Panc1 (cell line): Measurements from ENCODE around the gene HACL1. TPM values are rescaled to one million over a fixed set of nuclear protein-coding genes. Genes with fewer than 3 reads are reported as not detected.

Experiments used
- ATAC-seq: fragments of 200-7000 bp; cut with Tn5 transposase; 2 replicates; pipeline ENCODE4 v1.9.1; 2020; ENCODE audit warnings: mild to moderate bottlenecking, moderate library complexity
- BruUV-seq: library from RNA; stranded (reverse); fragments of 400-500 nt; replicated peaks from 2 replicates; lab custom pipeline; 2021; lab: Mats Ljungman, UMichigan
- CTCF ChIA-PET: fragments of 300-600 bp; sonication (Branson Sonifier 250); formaldehyde crosslinking; loops from one replicate; lab custom pipeline; 2022; ENCODE audit warnings: antibody characterized with exemption; lab: Charles Lee
- POLR2A ChIA-PET: fragments of 300-600 bp; sonication (Branson Sonifier 250); formaldehyde crosslinking; loops from one replicate; lab custom pipeline; 2022; ENCODE audit warnings: antibody characterized with exemption; lab: Charles Lee
- DNase-seq: peaks from one replicate; pipeline ENCODE4 v3.0.0-alpha.2; 2010; ENCODE audit warnings: low read depth, low spot score
- H3K27ac ChIP-seq: 2 replicates; pipeline ENCODE4 v1.5.1; 2011; ENCODE audit warnings: mild to moderate bottlenecking, low read length, inconsistent platforms
- H3K27me3 ChIP-seq: fragments of 200-500 bp; sonication (Bioruptor generic); 2 replicates; pipeline ENCODE4 v1.6.0; 2014; ENCODE audit warnings: low read length, inconsistent platforms; ENCODE audit not compliant: control insufficient read depth, insufficient read depth
- H3K36me3 ChIP-seq: fragments of 200-500 bp; sonication (Bioruptor generic); 2 replicates; pipeline ENCODE4 v1.5.1; 2014; ENCODE audit warnings: inconsistent platforms, mild to moderate bottlenecking, low read length, moderate library complexity; ENCODE audit not compliant: control insufficient read depth, insufficient read depth
- H3K4me1 ChIP-seq: 2 replicates; pipeline ENCODE4 v1.5.1; 2011; ENCODE audit warnings: inconsistent platforms, mild to moderate bottlenecking, low read length, moderate library complexity; ENCODE audit not compliant: control insufficient read depth, insufficient read depth
- H3K4me3 ChIP-seq, 2 experiments: 2 replicates each; pipeline ENCODE4 v1.5.1; 2011 to 2012; ENCODE audit warnings: low read depth in 2 of 2, low read length in 2 of 2, mild to moderate bottlenecking in 2 of 2, inconsistent platforms in 1 of 2, moderate library complexity in 1 of 2
- H3K9me3 ChIP-seq: fragments of 200-500 bp; sonication (Bioruptor generic); 2 replicates; pipeline ENCODE4 v1.5.1; 2014; ENCODE audit warnings: low read depth, mild to moderate bottlenecking, inconsistent platforms, low read length, moderate library complexity; ENCODE audit not compliant: control insufficient read depth, insufficient read depth
- CTCF ChIP-seq: fragments of 450-650 bp; IDR thresholded peaks from 2 replicates; pipeline ENCODE4 v1.5.1; 2017; ENCODE audit warnings: mild to moderate bottlenecking
- POLR2AphosphoS5 ChIP-seq: IDR thresholded peaks from 2 replicates; pipeline ENCODE4 v1.6.1; 2012; ENCODE audit warnings: mild to moderate bottlenecking, low read depth, low read length, moderate library complexity
- SIN3A ChIP-seq: IDR thresholded peaks from 2 replicates; pipeline ENCODE4 v1.6.1; 2012; ENCODE audit warnings: low read depth, mild to moderate bottlenecking, low read length, moderate library complexity, borderline replicate concordance; ENCODE audit not compliant: insufficient read depth
- TCF7L2 ChIP-seq: IDR thresholded peaks from 2 replicates; pipeline ENCODE4 v1.6.1; 2011; ENCODE audit warnings: mild to moderate bottlenecking, low read depth, low read length, inconsistent platforms
- in situ Hi-C: cut with HindIII; loops from 2 replicates; pipeline ENCODE4 v1.10.0; 2016; ENCODE audit warnings: low sequenced_read_pairs, low pct_unique_long_range_greater_than_20kb
- intact Hi-C: fragments of 100-400 bp; cut with micrococcal nuclease; formaldehyde crosslinking; loops from one replicate; pipeline ENCODE4 v1.10.0; 2022; ENCODE audit not compliant: unreplicated experiment
- total RNA-seq: library from RNA; stranded (reverse); gene quantifications from one replicate; pipeline ENCODE4 v1.2.1, GENCODE V29; 2021; ENCODE audit not compliant: unreplicated experiment
- TF ChIP-seq, protein P1 (sequence below), 2 experiments: IDR thresholded peaks; 2 replicates each; pipeline ENCODE4 v1.6.1; 2011 to 2012; ENCODE audit warnings: low read depth in 2 of 2, control low read depth in 1 of 2, low read length in 1 of 2, mild to moderate bottlenecking in 1 of 2, moderate library complexity in 1 of 2; ENCODE audit not compliant: insufficient read depth in 1 of 2

Gene HACL1
- total RNA-seq, 1 experiment from 2014 or later = 26.8 TPM

DNA sequence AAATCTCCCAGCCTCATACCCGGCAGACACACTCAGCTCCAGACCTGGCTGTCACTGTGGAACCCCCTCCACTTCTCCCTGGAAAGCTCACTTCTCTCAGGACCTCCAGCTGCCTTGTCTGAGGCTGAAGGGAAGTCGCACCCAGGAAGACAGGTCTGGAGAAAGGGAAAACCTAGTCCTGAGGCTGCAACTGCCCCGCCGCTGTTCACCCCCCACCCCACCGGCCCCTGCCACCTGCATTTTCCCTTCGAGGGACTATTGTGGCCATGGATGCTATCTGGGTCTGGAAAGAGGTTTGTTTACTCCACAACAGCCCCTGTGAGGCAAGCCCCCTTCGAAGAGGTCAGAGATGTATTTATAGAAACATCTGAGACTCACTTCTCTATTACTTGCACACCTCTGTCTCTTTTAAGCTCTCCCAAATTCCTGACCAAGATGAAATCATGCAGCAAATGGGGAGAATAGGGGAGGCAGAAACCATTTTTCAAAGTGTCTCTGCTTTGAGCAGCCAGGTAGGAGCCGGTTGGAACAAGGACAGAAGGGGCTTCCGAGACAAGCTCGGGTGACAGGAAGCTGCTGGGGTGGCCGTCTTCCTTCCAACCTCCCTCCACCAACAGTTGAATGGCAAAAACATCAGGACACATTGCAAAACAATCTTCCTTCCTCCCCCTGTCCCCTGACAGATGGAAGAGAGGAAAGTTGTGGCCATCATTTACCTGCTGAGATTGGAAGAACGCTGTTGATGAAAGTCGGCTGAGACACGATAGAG is 80.4 kb downstream of the HACL1 start:
- Histone ChIP-seq H3K4me3 (no peak overlapping the region), H3K4me1 (no peaks in the 10 kb centered on the region), H3K27ac (no peak overlapping the region), H3K27me3 (no peaks in the 10 kb centered on the region), H3K9me3 (no peaks in the 10 kb centered on the region), H3K36me3 (no peaks in the 10 kb centered on the region)
- DNase-seq (no peak), ATAC-seq (no peak)
- TF ChIP-seq POLR2AphosphoS5 = no peak
- no peak for TF ChIP-seq CTCF
- TF ChIP-seq SIN3A = no peak
- no peak for TF ChIP-seq TCF7L2
- TF ChIP-seq, protein P1, sequence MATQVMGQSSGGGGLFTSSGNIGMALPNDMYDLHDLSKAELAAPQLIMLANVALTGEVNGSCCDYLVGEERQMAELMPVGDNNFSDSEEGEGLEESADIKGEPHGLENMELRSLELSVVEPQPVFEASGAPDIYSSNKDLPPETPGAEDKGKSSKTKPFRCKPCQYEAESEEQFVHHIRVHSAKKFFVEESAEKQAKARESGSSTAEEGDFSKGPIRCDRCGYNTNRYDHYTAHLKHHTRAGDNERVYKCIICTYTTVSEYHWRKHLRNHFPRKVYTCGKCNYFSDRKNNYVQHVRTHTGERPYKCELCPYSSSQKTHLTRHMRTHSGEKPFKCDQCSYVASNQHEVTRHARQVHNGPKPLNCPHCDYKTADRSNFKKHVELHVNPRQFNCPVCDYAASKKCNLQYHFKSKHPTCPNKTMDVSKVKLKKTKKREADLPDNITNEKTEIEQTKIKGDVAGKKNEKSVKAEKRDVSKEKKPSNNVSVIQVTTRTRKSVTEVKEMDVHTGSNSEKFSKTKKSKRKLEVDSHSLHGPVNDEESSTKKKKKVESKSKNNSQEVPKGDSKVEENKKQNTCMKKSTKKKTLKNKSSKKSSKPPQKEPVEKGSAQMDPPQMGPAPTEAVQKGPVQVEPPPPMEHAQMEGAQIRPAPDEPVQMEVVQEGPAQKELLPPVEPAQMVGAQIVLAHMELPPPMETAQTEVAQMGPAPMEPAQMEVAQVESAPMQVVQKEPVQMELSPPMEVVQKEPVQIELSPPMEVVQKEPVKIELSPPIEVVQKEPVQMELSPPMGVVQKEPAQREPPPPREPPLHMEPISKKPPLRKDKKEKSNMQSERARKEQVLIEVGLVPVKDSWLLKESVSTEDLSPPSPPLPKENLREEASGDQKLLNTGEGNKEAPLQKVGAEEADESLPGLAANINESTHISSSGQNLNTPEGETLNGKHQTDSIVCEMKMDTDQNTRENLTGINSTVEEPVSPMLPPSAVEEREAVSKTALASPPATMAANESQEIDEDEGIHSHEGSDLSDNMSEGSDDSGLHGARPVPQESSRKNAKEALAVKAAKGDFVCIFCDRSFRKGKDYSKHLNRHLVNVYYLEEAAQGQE (IDR thresholded peaks at IDR 0.05; ENCODE audit: insufficient read depth in 1 of 2, low read depth in 2 of 2, low read length in 1 of 2) = no peak
- no TSS peak for BruUV-seq
- POLR2A ChIA-PET = no interaction called here
- CTCF ChIA-PET = no interaction called here
- in situ Hi-C loops (no loop called here), intact Hi-C loops (no loop called here)

DNA sequence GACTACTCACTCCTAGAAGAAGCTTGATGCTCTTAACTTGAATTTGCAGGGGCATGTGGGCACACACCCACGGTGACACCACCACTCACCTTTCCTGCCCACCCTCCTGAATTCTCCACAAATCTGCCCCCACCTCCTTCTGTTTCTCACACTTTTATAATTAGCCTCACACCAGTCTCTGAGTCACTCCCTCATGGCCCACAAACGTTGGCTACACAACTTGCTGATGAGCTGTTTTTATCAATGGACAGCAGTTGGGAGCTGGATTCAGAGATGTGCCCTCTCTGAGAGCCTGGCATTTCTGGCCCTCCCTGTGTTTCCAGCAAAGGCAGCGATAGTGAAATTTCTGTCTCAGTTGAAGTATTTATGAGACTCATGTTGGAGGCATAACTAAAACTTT is 81.2 kb downstream of the HACL1 start:
- Histone ChIP-seq H3K27ac (no peak overlapping the region), H3K4me3 (no peak overlapping the region), H3K36me3 (no peaks in the 10 kb centered on the region), H3K4me1 (no peaks in the 10 kb centered on the region), H3K9me3 (no peaks in the 10 kb centered on the region), H3K27me3 (no peaks in the 10 kb centered on the region)
- DNase-seq (no peak), ATAC-seq (no peak)
- TF ChIP-seq TCF7L2 = no peak
- TF ChIP-seq SIN3A = no peak
- no peak for TF ChIP-seq CTCF
- TF ChIP-seq POLR2AphosphoS5 = no peak
- BruUV-seq = no TSS peak
- intact Hi-C loops = no loop called here
- ChIA-PET CTCF (no interaction called here), POLR2A (no interaction called here)
- in situ Hi-C loops = no loop called here
